ENCODE data around the gene PLCG2.
A peak's percentile ranks its signal among the peaks of the same experiment; 100 is the strongest.
"Not testable (repeated sequence)": the region's sequence is repeated elsewhere in the genome, so short reads cannot be mapped to it uniquely, and the experiment has no call there.

PLCG2 gene

GRCh38 chr16:82004601-82005000 lies 225.5 kb downstream of the PLCG2 start:
- DNase-seq (ENCODE audit: low read depth): no peak

- no peak for DNase-seq (ENCODE audit: low read depth)
Observed at GRCh38 chr16:82005027-82005830, 226.1 kb downstream of the PLCG2 start.

DNA sequence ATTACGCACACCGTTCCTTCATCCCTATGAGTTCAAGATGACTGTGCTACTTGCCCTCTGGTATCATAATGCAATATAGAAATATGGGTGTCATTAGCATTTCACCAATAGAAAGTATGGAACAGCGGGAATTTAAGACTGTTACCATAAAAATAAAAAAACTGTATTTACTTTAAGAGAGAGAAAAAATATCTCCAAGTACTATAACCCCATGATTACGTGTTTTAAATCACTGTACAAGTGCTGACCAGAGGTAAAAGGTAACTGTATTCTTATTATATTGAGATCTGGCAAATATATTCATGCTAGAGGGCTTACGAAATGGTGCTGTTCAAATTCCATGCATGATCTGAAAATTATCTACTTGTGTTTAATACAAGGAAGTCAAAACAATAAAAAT lies 226.9 kb downstream of the PLCG2 start:
- no peak for DNase-seq (ENCODE audit: low read depth)

GRCh38 chr16:82007189-82007588 lies 228.1 kb downstream of the PLCG2 start:
- no peak for DNase-seq (ENCODE audit: low read depth)

DNA sequence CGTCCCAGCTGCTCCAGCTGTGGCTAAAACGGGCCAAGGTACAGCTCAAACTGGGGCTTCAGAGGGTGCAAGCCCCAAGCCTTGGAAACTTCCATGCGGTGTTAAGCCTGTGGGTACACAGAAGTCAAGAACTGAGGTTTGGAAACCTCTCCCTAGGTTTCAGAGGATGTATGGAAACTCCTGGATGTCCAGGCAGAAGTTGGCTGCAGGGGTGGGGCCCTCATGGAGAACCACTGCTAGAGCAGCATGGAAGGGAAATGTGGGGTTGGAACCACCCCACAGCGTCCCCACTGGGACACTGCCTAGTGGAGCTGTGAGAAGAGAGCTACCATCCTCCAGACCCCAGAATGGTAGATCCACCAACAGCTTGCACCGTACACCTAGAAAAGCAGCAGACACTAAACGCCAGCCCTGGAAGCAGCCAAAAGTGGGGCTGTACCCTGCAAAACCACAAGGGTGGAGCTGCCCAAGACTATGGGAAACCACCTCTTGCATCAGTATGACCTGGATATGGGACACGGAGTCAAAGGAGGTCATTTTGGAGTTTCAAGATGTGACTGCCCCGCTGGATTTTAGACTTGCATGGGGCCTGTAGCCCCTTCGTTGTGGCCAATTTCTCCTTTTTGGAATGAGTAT lies 230.0 kb downstream of the PLCG2 start:
- DNase-seq (ENCODE audit: low read depth): no peak

GRCh38 chr16:82009789-82010188 lies 230.7 kb downstream of the PLCG2 start:
- DNase-seq (ENCODE audit: low read depth): not testable (repeated sequence)

DNA sequence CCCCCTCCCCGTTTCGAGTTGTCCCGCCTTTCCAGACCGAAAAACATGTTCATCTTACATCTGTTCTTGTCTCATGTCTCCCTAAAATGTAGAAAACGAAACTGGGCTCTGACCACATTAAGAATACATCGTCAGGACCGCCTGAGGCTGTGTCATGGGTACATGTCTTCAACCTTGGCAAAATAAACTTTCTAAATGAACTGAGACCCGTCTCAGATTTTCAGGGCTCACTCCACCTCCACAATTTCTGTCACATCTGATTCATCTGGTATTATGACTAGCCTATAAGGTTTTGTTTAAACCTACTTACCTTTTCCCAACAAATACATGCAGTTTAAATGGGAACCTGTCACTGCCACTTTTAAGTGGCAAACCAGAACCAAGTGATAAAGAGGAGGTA lies 231.6 kb downstream of the PLCG2 start:
- DNase-seq (ENCODE audit: low read depth): no peak

DNA sequence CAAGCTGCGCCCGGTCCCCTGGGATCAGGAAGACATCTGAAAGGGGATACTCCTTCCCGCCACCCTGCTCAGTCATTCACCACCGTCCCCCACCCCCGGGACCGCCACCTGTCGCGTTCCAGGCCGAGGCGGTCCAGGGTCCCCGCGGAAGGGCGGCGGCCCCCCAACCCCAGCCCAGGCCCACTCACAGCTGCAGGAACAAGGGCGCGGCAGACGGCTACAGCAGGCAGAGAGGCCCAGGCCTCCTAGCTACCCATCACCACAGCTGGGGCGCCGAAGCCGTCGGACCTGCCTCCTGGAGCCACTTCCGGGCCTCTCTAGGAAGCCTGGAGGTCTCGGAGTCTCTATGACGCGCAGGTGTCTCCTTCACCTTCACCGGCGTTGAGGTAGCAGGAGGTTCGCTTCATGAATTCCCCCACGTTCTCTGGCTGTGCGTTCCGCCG lies 232.1 kb downstream of the PLCG2 start, which contains the start of gene SDR42E1:
Gene SDR42E1, minus strand, starts transcription at position 272 of the 443 bp plus-strand sequence. CDS start 10,612 bp downstream, outside the sequence.
- DNase-seq (ENCODE audit: low read depth): peak; percentile 20

Data from T-helper 22 cell (primary cell).